NCI-H2081 (cell line): Measurements from ENCODE around the gene MYO5A.

Experiments used
- DNase-seq, 2 experiments: peaks; one replicate each; lab custom pipeline; 2025; lab: John Stamatoyannopoulos, UW

The MYO5A gene

GRCh38 chr15:52329987-52330386 is 198.7 kb downstream of the MYO5A start:
- no peak for DNase-seq

- DNase-seq: no peak
Measured at GRCh38 chr15:52329150-52329549, 199.5 kb downstream of the MYO5A start.

- DNase-seq: no peak
Measured at GRCh38 chr15:52328680-52329079, 200.0 kb downstream of the MYO5A start.

- DNase-seq: no peak
Measured at GRCh38 chr15:52326756-52327155, 201.9 kb downstream of the MYO5A start.

GRCh38 chr15:52324109-52324508 is 204.6 kb downstream of the MYO5A start:
- DNase-seq: no peak

GRCh38 chr15:52318729-52319500 is 209.8 kb downstream of the MYO5A start:
- no peak for DNase-seq

- DNase-seq: no peak
Measured at GRCh38 chr15:52317688-52318087, 211.0 kb downstream of the MYO5A start.

- DNase-seq: no peak
Measured at GRCh38 chr15:52317022-52317421, 211.7 kb downstream of the MYO5A start.

- no peak for DNase-seq
Measured at GRCh38 chr15:52309154-52309548, 219.5 kb downstream of the MYO5A start.

GRCh38 chr15:52308446-52309153 is 220.1 kb downstream of the MYO5A start:
- no peak for DNase-seq

GRCh38 chr15:52307847-52308246 is 220.8 kb downstream of the MYO5A start:
- no peak for DNase-seq

- DNase-seq: no peak
Measured at GRCh38 chr15:52306270-52306669, 222.4 kb downstream of the MYO5A start.

- no peak for DNase-seq
Measured at GRCh38 chr15:52303093-52303772, 225.4 kb downstream of the MYO5A start.

- no peak for DNase-seq
Measured at GRCh38 chr15:52301265-52301847, 227.3 kb downstream of the MYO5A start.

- DNase-seq: peak; percentile 90 to 92
Measured at GRCh38 chr15:52295421-52296001, 233.2 kb downstream of the MYO5A start, which contains the start of gene MYO5C. Gene MYO5C, minus strand, starts transcription at chr15:52295804. Its CDS starts 168 bp downstream, at chr15:52295636.

GRCh38 chr15:52294881-52295420 is 233.7 kb downstream of the MYO5A start:
- peak in 1 of 2 experiments; percentile 15 for DNase-seq

- no peak for DNase-seq
Measured at GRCh38 chr15:52292780-52293392, 235.8 kb downstream of the MYO5A start.

- DNase-seq: no peak
Measured at GRCh38 chr15:52291204-52291603, 237.5 kb downstream of the MYO5A start.

GRCh38 chr15:52290800-52291199 is 237.9 kb downstream of the MYO5A start:
- no peak for DNase-seq

GRCh38 chr15:52290329-52290728 is 238.4 kb downstream of the MYO5A start:
- DNase-seq: no peak

GRCh38 chr15:52289629-52290081 is 239.0 kb downstream of the MYO5A start:
- DNase-seq: no peak
